HepG2 (cell line): ENCODE measurements around the gene SLC25A20. TPM values are rescaled to one million over a fixed set of nuclear protein-coding genes. Genes with fewer than 3 reads are reported as not detected.

Source experiments
- ADNP ChIP-seq: sonication (generic); formaldehyde crosslinking; IDR thresholded peaks from 2 replicates; pipeline ENCODE4 v1.4.0; 2020; ENCODE audit warnings: missing genetic modification reagents
- ARID5B ChIP-seq: IDR thresholded peaks from 2 replicates; pipeline ENCODE4 v1.4.0; 2020; ENCODE audit warnings: mild to moderate bottlenecking, missing genetic modification reagents
- ATF2 ChIP-seq: sonication (generic); formaldehyde crosslinking; IDR thresholded peaks from 2 replicates; pipeline ENCODE4 v1.4.0; 2020; ENCODE audit warnings: missing genetic modification reagents
- DMAP1 ChIP-seq: IDR thresholded peaks from 2 replicates; pipeline ENCODE4 v1.6.1; 2016
- GATAD1 ChIP-seq: IDR thresholded peaks from 2 replicates; pipeline ENCODE4 v1.6.1; 2016; ENCODE audit warnings: missing genetic modification reagents, missing compliant biosample characterization
- MNT ChIP-seq: fragments of 450-650 bp; IDR thresholded peaks from 2 replicates; pipeline ENCODE4 v1.6.1; 2016
- ZBTB7A ChIP-seq: sonication (generic); formaldehyde crosslinking; IDR thresholded peaks from 2 replicates; pipeline ENCODE4 v1.8.0; 2022; ENCODE audit warnings: mild to moderate bottlenecking, missing genetic modification reagents
- ZNF264 ChIP-seq: sonication (generic); formaldehyde crosslinking; IDR thresholded peaks from 2 replicates; pipeline ENCODE4 v1.4.0; 2020; ENCODE audit warnings: missing genetic modification reagents
- ZNF275 ChIP-seq: sonication (generic); formaldehyde crosslinking; IDR thresholded peaks from 2 replicates; pipeline ENCODE4 v1.8.0; 2022; ENCODE audit warnings: missing genetic modification reagents, mild to moderate bottlenecking, inconsistent platforms, borderline replicate concordance
- ZNF362 ChIP-seq: sonication (generic); formaldehyde crosslinking; IDR thresholded peaks from 2 replicates; pipeline ENCODE4 v1.4.0; 2020; ENCODE audit warnings: missing genetic modification reagents, mild to moderate bottlenecking, borderline replicate concordance
- ZNF652 ChIP-seq: IDR thresholded peaks from 2 replicates; pipeline ENCODE4 v1.6.1; 2016; ENCODE audit warnings: low read depth, borderline replicate concordance
- ZNF792 ChIP-seq: IDR thresholded peaks from 2 replicates; pipeline ENCODE4 v1.6.1; 2016
- polyA plus RNA-seq, 8 experiments: library from polyadenylated mRNA; depleted of rRNA in 3 of 8; stranded (reverse) in 7 of 8; unstranded in 1 of 8; fragments of >200 nt; fragmentation: Illumina TruSeq in 4 of 8; extraction: Trizol in 4 of 8; gene quantifications; 2 replicates each; pipeline versions ENCODE4 v1.2.1 to v1.2.3, GENCODE V29; 2011 to 2016; ENCODE audit warnings: low read depth in 4 of 8, missing spikeins in 1 of 8, mixed read lengths in 1 of 8; ENCODE audit not compliant: insufficient read depth in 1 of 8
- total RNA-seq, 5 experiments: library from RNA; depleted of rRNA; stranded (reverse); fragments of >200 nt; fragmentation: Illumina TruSeq; extraction: Trizol; gene quantifications; 2 replicates each; pipeline ENCODE4 v1.2.3, GENCODE V29; 2016; ENCODE audit warnings: low read depth in 1 of 5

Gene SLC25A20
- total and polyA plus RNA-seq, 2 of the 13 experiments (the other 11 are each of a cell fraction or from before 2014, with no cell fraction given), result 21.1 to 26.6 TPM

- peak; percentile 60; the same call in 1 of the 2 replicates for TF ChIP-seq ZNF652
- TF ChIP-seq ARID5B (CRISPR knock-in tag), result peak; percentile 78
- TF ChIP-seq ZNF264 (CRISPR knock-in tag), result 0 out of 2 replicates have a peak, but pooled peaks have one; percentile 17
- peak; percentile 39 for TF ChIP-seq MNT
- TF ChIP-seq ZNF792, result peak; percentile 52; the same call in 1 of the 2 replicates
- TF ChIP-seq ZNF275, result no peak
- peak; percentile 46; the same call in 1 of the 2 replicates for TF ChIP-seq ZNF362 (CRISPR knock-in tag)
- TF ChIP-seq ZBTB7A (CRISPR knock-in tag), result no peak
- TF ChIP-seq ATF2 (CRISPR knock-in tag), result 0 out of 2 replicates have a peak, but pooled peaks have one; percentile 61
- TF ChIP-seq DMAP1 (CRISPR knock-in tag), result 0 out of 2 replicates have a peak, but pooled peaks have one; percentile 48
- TF ChIP-seq ADNP (CRISPR knock-in tag), result no peak
- 0 out of 2 replicates have a peak, but pooled peaks have one; percentile 34 for TF ChIP-seq GATAD1 (CRISPR knock-in tag)
Observed at GRCh38 chr3:48897460-48898376, 964 bp downstream of the SLC25A20 start (continued).
